Germinal center (tissue), 1 donor: ENCODE data around the gene EMD.
A peak's percentile ranks its signal among the peaks of the same experiment; 100 is the strongest.
"Not testable (repeated sequence)": the region's sequence is repeated elsewhere in the genome, so short reads cannot be mapped to it uniquely, and the experiment has no call there.

Experiments
- DNase-seq: peaks from one replicate; pipeline ENCODE4 v3.0.0; 2012; ENCODE audit warnings: mixed read lengths, low spot score

Gene EMD

GRCh38 chrX:154378799-154379568 is at the start of gene EMD:
Gene EMD, plus strand, starts transcription at chrX:154379295. Its CDS starts 190 bp downstream, at chrX:154379485.
- peak; percentile 88 for DNase-seq

- no peak for DNase-seq
Measured at GRCh38 chrX:154332561-154332960, 46.5 kb upstream of the EMD start.

GRCh38 chrX:154333116-154333515 is 46.0 kb upstream of the EMD start:
- no peak for DNase-seq

GRCh38 chrX:154333837-154334271 is 45.2 kb upstream of the EMD start:
- DNase-seq: peak; percentile 26

GRCh38 chrX:154334496-154334895 is 44.6 kb upstream of the EMD start:
- DNase-seq: no peak

GRCh38 chrX:154341399-154342298 is 37.4 kb upstream of the EMD start:
- DNase-seq: not testable (repeated sequence)

GRCh38 chrX:154343063-154343462 is 36.0 kb upstream of the EMD start:
- DNase-seq: not testable (repeated sequence)

- DNase-seq: not testable (repeated sequence)
Measured at GRCh38 chrX:154343620-154344019, 35.5 kb upstream of the EMD start.

GRCh38 chrX:154348114-154348531 is 31.0 kb upstream of the EMD start:
- no peak for DNase-seq

- no peak for DNase-seq
Measured at GRCh38 chrX:154348646-154349358, 30.3 kb upstream of the EMD start.

GRCh38 chrX:154349359-154349935 is 29.6 kb upstream of the EMD start:
- DNase-seq: no peak

GRCh38 chrX:154349979-154350378 is 29.1 kb upstream of the EMD start:
- DNase-seq: no peak

GRCh38 chrX:154350429-154351182 is 28.5 kb upstream of the EMD start:
- no peak for DNase-seq

GRCh38 chrX:154351183-154352011 is 27.7 kb upstream of the EMD start:
- no peak for DNase-seq

GRCh38 chrX:154352012-154352401 is 27.1 kb upstream of the EMD start:
- no peak for DNase-seq

GRCh38 chrX:154352466-154352865 is 26.6 kb upstream of the EMD start:
- DNase-seq: no peak

- DNase-seq: no peak
Measured at GRCh38 chrX:154353172-154353843, 25.8 kb upstream of the EMD start.

- DNase-seq: no peak
Measured at GRCh38 chrX:154354013-154354412, 25.1 kb upstream of the EMD start.

GRCh38 chrX:154354516-154354915 is 24.6 kb upstream of the EMD start:
- no peak for DNase-seq
